Smooth muscle cell (in vitro differentiated cells): ENCODE measurements around the gene C4orf50. TPM values are rescaled to one million over a fixed set of nuclear protein-coding genes. Genes with fewer than 3 reads are reported as not detected.

Source experiments
- DNase-seq: peaks from one replicate; lab custom pipeline; 2025; ENCODE audit not compliant: unreplicated experiment; lab: John Stamatoyannopoulos, UW
- H2AFZ ChIP-seq: fragments of 200-600 bp; sonication (generic); 2 replicates; pipeline ENCODE4 v1.6.0; 2016; ENCODE audit warnings: antibody characterized with exemption, low read depth, mild to moderate bottlenecking
- H3F3A ChIP-seq: fragments of 200-600 bp; sonication (generic); 2 replicates; pipeline ENCODE4 v1.6.0; 2017; ENCODE audit warnings: antibody characterized with exemption, low read depth
- H3K27ac ChIP-seq: fragments of 200-600 bp; sonication (generic); 2 replicates; pipeline ENCODE4 v1.5.1; 2016; ENCODE audit warnings: low read depth, mild to moderate bottlenecking
- H3K27me3 ChIP-seq: fragments of 200-600 bp; sonication (generic); 2 replicates; pipeline ENCODE4 v1.6.1; 2016; ENCODE audit warnings: low read depth, mild to moderate bottlenecking
- H3K36me3 ChIP-seq: fragments of 200-600 bp; sonication (generic); 2 replicates; pipeline ENCODE4 v1.5.1; 2016; ENCODE audit warnings: low read depth
- H3K4me1 ChIP-seq: fragments of 200-600 bp; sonication (generic); 2 replicates; pipeline ENCODE4 v1.5.1; 2016; ENCODE audit warnings: low read depth
- H3K4me2 ChIP-seq: fragments of 200-600 bp; sonication (generic); 2 replicates; pipeline ENCODE4 v1.6.0; 2016; ENCODE audit warnings: mild to moderate bottlenecking
- H3K4me3 ChIP-seq: fragments of 200-600 bp; sonication (generic); 2 replicates; pipeline ENCODE4 v1.5.1; 2016; ENCODE audit warnings: mild to moderate bottlenecking
- H3K79me2 ChIP-seq: fragments of 200-600 bp; sonication (generic); 2 replicates; pipeline ENCODE4 v1.6.0; 2016; ENCODE audit warnings: low read depth, mild to moderate bottlenecking
- H3K9ac ChIP-seq: fragments of 200-600 bp; sonication (generic); 2 replicates; pipeline ENCODE4 v1.6.0; 2016; ENCODE audit warnings: low read depth
- H3K9me3 ChIP-seq: fragments of 200-600 bp; sonication (generic); replicated peaks from 2 replicates; pipeline ENCODE4 v1.5.1; 2016; ENCODE audit warnings: low read depth
- H4K20me1 ChIP-seq: fragments of 200-600 bp; sonication (generic); 2 replicates; pipeline ENCODE4 v1.6.0; 2016; ENCODE audit warnings: low read depth
- WGBS: methylation state at CpG from one replicate; pipeline ENCODE4 v1.1.7; 2016; ENCODE audit warnings: low lambda C conversion rate; 5-methylcytosine and 5-hydroxymethylcytosine counted together
- polyA plus RNA-seq: library from polyadenylated mRNA; unstranded; fragments of >200 nt; fragmentation: Nextera tagmentation; extraction: Ambion mirVana; gene quantifications from 2 replicates; pipeline ENCODE4 v1.2.1, GENCODE V29; 2016
- total RNA-seq: library from RNA; depleted of rRNA; stranded (reverse); fragments of >200 nt; gene quantifications from 2 replicates; pipeline ENCODE4 v1.2.3, GENCODE V29; 2014
- TF ChIP-seq, protein P1 (sequence below): fragments of 200-600 bp; sonication (generic); IDR thresholded peaks from 2 replicates; pipeline ENCODE4 v1.5.1; 2017; ENCODE audit warnings: borderline replicate concordance, mild to moderate bottlenecking, antibody characterized with exemption; ENCODE audit not compliant: insufficient read depth, poor library complexity, severe bottlenecking

The C4orf50 gene
- total and polyA plus RNA-seq, 2 experiments from 2014 or later = not detected

DNA sequence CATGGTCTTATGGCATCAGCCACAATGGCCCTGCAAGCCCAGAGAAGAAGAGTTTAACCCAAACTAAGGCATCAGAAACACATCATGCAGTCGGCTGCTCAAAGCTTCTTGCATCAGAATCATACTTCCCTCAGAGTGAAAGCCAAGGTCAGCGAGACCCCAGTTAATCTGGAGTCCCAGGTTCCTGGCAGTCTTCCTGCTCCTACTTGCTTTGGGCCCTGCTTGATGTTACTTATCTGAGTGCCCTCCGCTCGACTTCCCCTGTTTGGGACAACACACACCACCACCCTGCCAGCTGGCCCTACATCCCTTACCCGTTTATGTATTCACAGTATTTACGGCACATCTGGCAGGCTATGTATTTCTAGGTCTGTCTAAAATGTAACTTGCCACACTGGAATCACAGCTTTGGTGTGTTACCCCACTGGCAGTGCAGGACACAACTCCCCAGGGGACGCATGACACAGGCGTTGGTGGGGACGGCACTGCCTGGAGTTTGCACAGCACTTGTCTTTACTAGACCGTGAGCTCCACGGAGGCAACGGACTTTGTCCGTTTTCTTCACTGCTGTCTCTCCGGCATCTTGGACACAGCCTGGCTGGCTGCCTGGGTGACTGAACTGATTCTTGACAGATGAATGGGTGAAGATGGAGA lies 148.1 kb downstream of the C4orf50 start:
- H3K4me3 ChIP-seq = no peak overlapping the region
- H3K79me2 ChIP-seq = no peaks in the 10 kb centered on the region
- H3K27ac ChIP-seq = no peak overlapping the region
- 96% methylated on average over 14 of the region's 14 CpGs for WGBS
- H3K27me3 ChIP-seq = no peaks in the 10 kb centered on the region
- H3K9me3 ChIP-seq = no peaks in the 10 kb centered on the region
- H3K4me2 ChIP-seq = no peak overlapping the region
- H3K4me1 ChIP-seq = no peaks in the 10 kb centered on the region
- no peak overlapping the region for H2AFZ ChIP-seq
- H3K9ac ChIP-seq = no peak overlapping the region
- H3K36me3 ChIP-seq = no peaks in the 10 kb centered on the region
- TF ChIP-seq, protein P1, sequence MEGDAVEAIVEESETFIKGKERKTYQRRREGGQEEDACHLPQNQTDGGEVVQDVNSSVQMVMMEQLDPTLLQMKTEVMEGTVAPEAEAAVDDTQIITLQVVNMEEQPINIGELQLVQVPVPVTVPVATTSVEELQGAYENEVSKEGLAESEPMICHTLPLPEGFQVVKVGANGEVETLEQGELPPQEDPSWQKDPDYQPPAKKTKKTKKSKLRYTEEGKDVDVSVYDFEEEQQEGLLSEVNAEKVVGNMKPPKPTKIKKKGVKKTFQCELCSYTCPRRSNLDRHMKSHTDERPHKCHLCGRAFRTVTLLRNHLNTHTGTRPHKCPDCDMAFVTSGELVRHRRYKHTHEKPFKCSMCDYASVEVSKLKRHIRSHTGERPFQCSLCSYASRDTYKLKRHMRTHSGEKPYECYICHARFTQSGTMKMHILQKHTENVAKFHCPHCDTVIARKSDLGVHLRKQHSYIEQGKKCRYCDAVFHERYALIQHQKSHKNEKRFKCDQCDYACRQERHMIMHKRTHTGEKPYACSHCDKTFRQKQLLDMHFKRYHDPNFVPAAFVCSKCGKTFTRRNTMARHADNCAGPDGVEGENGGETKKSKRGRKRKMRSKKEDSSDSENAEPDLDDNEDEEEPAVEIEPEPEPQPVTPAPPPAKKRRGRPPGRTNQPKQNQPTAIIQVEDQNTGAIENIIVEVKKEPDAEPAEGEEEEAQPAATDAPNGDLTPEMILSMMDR = no peak
- H3F3A ChIP-seq = no peaks in the 10 kb centered on the region
- peaks cover 41% of the 10 kb centered on the region for H4K20me1 ChIP-seq
- no peak for DNase-seq

DNA sequence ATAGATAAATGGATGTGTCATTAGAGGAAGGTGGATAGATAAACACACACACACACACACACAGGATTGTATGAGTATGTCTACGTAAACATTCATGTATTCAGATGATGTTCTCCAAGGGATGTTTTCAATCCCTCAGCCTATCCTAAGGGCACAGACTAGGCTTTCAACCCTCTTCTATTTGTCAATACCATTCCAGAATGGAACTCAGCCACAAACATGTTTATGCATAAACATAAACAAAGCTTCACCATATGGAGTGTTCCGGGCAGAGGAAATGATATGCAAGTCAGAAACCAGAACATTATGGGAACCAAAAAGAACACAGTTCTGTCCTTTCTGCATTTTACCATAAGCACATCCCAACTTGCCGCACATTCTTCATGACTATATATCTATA lies 150.4 kb downstream of the C4orf50 start:
- Histone ChIP-seq H3K36me3 (no peaks in the 10 kb centered on the region), H3K27ac (no peak overlapping the region), H3K4me1 (no peaks in the 10 kb centered on the region), H3K27me3 (no peaks in the 10 kb centered on the region), H3K9ac (no peak overlapping the region), H2AFZ (no peak overlapping the region), H3K79me2 (no peaks in the 10 kb centered on the region), H3K9me3 (no peaks in the 10 kb centered on the region), H3K4me3 (no peak overlapping the region), H3K4me2 (no peak overlapping the region), H3F3A (no peaks in the 10 kb centered on the region), H4K20me1 (peaks cover 28% of the 10 kb centered on the region)
- no peak for DNase-seq
- TF ChIP-seq, protein P1 = no peak
- 93% methylated on average over 3 of the region's 3 CpGs for WGBS

DNA sequence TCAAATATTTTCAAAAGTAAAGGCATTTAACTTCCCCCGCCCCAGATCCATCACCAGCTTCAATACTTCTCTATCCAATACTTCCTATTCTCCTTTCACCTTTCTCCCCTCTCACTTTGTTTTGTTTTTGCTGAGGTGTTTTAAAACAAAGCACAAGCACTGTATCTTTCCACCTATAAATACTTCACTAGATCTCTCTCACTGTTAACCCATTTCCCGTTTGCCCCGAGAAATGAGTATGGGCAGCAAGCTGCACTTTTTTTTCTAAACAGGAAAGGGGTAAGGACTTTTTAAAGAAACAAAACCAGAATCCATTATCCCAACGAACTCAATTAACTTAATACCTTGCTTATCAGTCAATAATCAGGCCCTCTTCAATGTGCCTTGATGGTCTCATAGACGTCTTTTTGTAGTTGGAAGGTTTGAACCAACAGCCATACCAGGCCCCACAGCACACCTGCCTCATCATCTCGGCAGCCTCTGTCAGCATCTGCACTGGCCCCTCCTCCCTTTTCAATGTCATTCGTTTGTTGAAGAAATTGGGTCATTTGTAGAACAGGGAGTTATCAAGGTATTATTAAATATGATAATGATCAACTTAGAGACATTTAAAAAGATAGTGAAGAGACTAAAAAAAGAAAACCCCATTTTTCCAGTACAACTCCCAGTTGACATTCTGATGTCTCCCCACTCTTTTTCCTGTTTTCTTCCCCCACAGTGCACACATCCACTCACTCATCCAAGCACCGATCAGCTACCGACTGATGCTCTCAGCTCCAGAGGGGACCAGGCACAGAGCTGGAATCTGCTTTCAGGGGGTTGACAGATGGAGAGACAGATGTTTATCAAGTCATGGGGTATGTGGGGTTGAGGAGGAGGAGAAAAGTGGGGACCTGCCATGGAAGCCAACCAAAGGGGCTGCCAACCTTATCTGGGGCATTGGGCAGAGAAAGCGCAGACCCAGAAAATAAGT lies 151.1 kb downstream of the C4orf50 start:
- Histone ChIP-seq H3K9me3 (no peaks in the 10 kb centered on the region), H3K9ac (no peak overlapping the region), H3K27me3 (no peaks in the 10 kb centered on the region), H2AFZ (no peak overlapping the region), H3K4me3 (no peak overlapping the region), H3K4me2 (no peak overlapping the region), H3K27ac (no peak overlapping the region), H3F3A (no peaks in the 10 kb centered on the region), H3K4me1 (no peaks in the 10 kb centered on the region), H3K79me2 (no peaks in the 10 kb centered on the region), H3K36me3 (no peaks in the 10 kb centered on the region), H4K20me1 (peaks cover 31% of the 10 kb centered on the region)
- TF ChIP-seq, protein P1 = no peak
- WGBS = 89% methylated on average over 10 of the region's 10 CpGs
- no peak for DNase-seq
